NCI-H1694 (cell line): ENCODE results near the gene ARHGEF35.
"Not testable (repeated sequence)": the region's sequence is repeated elsewhere in the genome, so short reads cannot be mapped to it uniquely, and the experiment has no call there.

Experiments used
- DNase-seq: peaks from one replicate; lab custom pipeline; 2025; lab: John Stamatoyannopoulos, UW

Gene ARHGEF35

GRCh38 chr7:144178380-144179164 lies 17.1 kb downstream of the ARHGEF35 start:
- peak; percentile 6 for DNase-seq

GRCh38 chr7:144174613-144175012 lies 21.0 kb downstream of the ARHGEF35 start:
- no peak for DNase-seq

- DNase-seq: not testable (repeated sequence)
These were observed 23.9 kb downstream of the ARHGEF35 start for GRCh38 chr7:144171594-144172350.

- DNase-seq: no peak
These were observed 30.8 kb downstream of the ARHGEF35 start for GRCh38 chr7:144164784-144165183.

GRCh38 chr7:144158861-144159260 lies 36.8 kb downstream of the ARHGEF35 start:
- DNase-seq: no peak

GRCh38 chr7:144148224-144148827 lies 47.3 kb downstream of the ARHGEF35 start:
- no peak for DNase-seq

- DNase-seq: no peak
These were observed 51.2 kb downstream of the ARHGEF35 start for GRCh38 chr7:144144426-144144825.

GRCh38 chr7:144142187-144142586 lies 53.4 kb downstream of the ARHGEF35 start:
- no peak for DNase-seq

- no peak for DNase-seq
These were observed 58.1 kb downstream of the ARHGEF35 start for GRCh38 chr7:144137501-144137900.
